ENCODE data around the gene PURA.
"Not testable (repeated sequence)": the region's sequence is repeated elsewhere in the genome, so short reads cannot be mapped to it uniquely, and the experiment has no call there.

Gene PURA

GRCh38 chr5:140135127-140135526 is 21.2 kb downstream of the PURA start:
- no peak for DNase-seq (ENCODE audit: low read depth in 2 of 2)

GRCh38 chr5:140136624-140137023 is 22.7 kb downstream of the PURA start:
- no peak for DNase-seq (ENCODE audit: low read depth in 2 of 2)

DNA sequence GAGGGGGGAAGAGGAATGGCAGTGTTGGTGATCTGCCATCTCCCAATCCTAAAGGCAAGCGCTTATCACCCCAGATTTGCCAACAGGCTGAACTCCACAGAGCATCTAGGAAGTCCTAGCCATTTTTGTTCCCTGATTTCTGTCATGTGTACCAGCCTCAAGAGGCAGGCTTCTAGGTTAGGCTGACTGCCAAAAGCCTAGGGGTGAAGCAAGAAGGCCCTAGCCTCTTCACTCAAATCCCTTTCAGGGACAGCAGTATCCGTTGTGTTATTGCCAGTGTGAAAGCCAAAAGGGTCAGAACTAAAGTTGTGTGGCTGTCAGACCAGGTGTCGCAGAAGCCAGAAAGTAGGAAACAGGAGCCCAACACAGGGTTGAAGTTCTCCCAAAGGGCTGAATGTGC is 26.5 kb downstream of the PURA start:
- DNase-seq (ENCODE audit: low read depth in 2 of 2), result no peak

GRCh38 chr5:140141241-140141640 is 27.3 kb downstream of the PURA start:
- DNase-seq (ENCODE audit: low read depth in 2 of 2), result no peak

GRCh38 chr5:140142246-140142645 is 28.3 kb downstream of the PURA start:
- DNase-seq (ENCODE audit: low read depth in 2 of 2), result no peak

GRCh38 chr5:140142856-140143255 is 28.9 kb downstream of the PURA start:
- no peak for DNase-seq (ENCODE audit: low read depth in 2 of 2)

GRCh38 chr5:140143521-140144258 is 29.8 kb downstream of the PURA start:
- DNase-seq (ENCODE audit: low read depth in 2 of 2), result no peak

GRCh38 chr5:140145256-140145655 is 31.3 kb downstream of the PURA start:
- DNase-seq (ENCODE audit: low read depth in 2 of 2), result no peak

- peak in 1 of 2 donors; percentile 36 for DNase-seq (ENCODE audit: low read depth in 2 of 2)
Measured at GRCh38 chr5:140145818-140146522, 32.1 kb downstream of the PURA start.

DNA sequence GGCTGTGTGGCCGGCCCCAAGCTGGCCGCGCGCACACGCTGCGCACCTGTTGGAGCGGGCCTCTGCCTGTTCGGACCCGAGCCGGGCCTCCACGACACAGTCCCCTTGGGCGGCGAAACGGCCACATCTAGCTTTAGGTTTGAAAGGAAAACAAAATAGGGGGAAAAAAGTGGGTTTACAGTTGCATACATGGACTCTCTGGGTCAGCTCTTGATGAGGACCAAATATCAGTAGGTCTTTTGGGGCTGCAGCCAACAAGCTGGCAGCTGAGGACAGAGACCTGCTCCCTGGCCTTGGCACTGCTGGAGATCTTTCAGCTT is 32.6 kb downstream of the PURA start:
- DNase-seq (ENCODE audit: low read depth in 2 of 2), result no peak

DNA sequence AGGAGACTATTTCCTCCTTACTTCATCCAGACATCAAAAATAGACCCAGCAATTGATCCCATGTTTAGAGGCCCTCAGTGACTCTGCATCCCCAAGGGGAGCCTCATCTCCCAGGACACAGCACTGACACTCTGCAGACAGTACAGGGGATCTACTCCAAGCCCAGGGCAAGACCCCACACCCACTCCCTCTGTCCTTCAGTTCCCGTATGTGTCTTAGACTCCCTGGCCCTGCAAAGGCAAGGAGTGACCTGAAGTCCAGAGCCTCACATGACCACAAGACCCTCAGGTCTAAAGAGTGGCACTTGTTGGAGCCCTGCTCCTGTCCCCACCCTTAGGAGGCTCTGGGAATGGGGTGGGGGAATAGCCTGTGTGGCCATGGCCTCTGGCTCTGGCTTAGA is 33.6 kb downstream of the PURA start:
- no peak for DNase-seq (ENCODE audit: low read depth in 2 of 2)

- no peak for DNase-seq (ENCODE audit: low read depth in 2 of 2)
Measured at GRCh38 chr5:140148508-140148907, 34.6 kb downstream of the PURA start.

DNA sequence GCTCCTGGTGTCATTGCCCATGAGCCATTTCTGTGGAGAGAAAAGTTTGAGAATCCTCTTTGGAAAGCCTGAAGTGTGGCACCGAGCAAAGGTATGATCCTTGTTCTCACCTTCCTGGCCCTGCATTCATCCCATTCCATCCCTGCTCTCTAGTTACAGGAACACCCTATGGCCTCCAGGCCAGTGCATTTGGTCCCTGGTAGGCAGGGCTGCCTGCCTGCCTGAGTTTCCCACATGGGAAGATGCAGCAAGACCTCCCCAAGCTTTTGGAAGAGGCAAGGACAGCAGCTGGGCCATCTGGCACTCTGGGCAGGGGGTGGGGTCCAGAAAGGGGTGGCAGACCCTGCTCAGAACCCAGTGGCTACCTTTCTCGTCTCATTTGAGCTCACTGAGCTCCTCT is 36.3 kb downstream of the PURA start:
- DNase-seq (ENCODE audit: low read depth in 2 of 2), result no peak

DNA sequence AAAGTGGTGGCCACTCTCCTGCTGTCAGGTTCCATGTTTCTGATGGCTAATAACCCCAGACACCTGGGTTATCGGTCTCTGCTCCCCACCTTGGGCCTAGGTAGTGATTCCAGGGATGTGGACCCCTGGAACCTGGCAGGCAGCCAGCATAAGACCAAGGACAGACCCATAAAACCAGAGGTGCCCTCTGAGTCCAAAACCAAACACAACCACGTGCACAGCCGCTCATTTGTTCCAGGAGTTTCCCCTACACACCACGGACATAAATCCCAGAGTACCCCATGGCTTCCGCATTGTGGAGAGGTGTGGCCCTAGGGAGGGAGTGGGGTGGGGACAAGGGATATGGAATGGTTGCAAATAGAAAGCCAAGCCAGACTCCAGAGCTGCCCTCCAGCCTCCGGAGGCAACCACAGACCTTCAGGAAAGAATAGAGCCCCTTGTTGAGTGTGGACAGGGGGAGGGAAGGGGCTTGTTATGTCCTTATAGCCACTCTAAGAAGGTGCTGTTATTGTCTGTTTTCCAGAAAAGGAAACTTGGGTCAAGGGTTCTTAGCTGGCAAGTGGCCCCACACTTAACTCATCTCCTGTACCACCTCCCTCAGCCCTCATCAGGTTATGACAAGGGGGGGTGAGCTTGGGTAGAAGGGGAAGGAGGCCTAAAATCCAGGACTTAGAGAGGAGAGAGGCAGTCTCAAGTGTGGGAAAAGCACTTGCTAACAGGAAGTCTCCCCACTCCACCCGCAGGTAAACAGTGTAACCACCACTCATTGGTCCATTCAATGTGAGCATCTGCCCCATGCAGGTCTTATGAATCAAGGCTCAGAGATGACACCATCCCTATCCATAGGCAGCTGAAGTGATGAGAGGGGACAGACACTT is 37.5 kb downstream of the PURA start:
- no peak for DNase-seq (ENCODE audit: low read depth in 2 of 2)

DNA sequence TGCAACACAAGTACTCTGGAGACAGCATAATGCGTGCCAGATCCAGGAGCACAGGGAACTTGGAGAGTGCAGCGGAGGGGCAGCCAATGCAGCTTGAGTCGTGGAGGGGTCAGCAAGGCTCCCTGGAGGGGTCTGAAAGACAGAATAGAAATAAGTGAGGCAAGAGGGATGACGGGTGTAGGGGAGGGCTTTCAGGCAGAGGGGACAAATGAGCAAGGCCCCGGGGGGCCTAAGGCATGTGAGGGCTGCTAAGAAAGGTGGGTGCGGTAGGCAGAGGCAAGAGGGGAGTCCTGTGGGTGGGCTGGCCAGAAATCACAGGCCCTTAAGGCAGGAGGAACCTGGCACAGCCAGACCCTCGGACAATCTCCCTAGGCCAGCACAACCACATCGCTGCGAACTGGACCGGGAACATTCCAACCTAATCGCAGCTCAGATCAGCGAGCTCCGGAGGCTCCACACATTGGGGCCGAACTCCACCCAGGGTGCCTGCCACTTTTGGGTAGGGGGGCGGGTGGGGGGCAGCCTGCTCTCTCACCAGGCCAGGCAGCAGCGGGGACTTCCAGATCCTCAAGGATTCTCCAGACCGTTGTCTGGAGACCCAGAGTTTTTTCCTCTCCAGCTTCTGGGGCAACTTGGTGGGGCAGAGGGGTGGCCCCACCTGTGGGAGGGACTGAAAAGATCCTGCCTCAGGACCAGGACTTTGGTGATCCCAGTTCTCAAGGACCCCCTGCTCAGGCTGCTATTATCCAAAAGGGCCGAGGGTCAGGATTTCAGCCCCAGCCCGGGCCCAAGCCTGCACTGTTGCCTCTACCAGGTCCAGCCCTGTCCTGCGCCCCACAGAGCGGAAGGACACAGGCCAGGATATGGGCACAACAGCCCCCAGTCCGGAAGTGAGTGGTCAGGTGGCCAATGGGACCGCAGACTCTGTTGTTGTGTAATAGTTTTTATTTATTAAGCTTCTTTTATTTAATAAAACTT is 38.4 kb downstream of the PURA start:
- DNase-seq (ENCODE audit: low read depth in 2 of 2), result no peak

GRCh38 chr5:140153255-140153654 is 39.3 kb downstream of the PURA start:
- DNase-seq (ENCODE audit: low read depth in 2 of 2), result no peak

- DNase-seq (ENCODE audit: low read depth in 2 of 2), result no peak
Measured at GRCh38 chr5:140153905-140154304, 40.0 kb downstream of the PURA start.

GRCh38 chr5:140154710-140155381 is 40.9 kb downstream of the PURA start:
- DNase-seq (ENCODE audit: low read depth in 2 of 2), result not testable (repeated sequence)

DNA sequence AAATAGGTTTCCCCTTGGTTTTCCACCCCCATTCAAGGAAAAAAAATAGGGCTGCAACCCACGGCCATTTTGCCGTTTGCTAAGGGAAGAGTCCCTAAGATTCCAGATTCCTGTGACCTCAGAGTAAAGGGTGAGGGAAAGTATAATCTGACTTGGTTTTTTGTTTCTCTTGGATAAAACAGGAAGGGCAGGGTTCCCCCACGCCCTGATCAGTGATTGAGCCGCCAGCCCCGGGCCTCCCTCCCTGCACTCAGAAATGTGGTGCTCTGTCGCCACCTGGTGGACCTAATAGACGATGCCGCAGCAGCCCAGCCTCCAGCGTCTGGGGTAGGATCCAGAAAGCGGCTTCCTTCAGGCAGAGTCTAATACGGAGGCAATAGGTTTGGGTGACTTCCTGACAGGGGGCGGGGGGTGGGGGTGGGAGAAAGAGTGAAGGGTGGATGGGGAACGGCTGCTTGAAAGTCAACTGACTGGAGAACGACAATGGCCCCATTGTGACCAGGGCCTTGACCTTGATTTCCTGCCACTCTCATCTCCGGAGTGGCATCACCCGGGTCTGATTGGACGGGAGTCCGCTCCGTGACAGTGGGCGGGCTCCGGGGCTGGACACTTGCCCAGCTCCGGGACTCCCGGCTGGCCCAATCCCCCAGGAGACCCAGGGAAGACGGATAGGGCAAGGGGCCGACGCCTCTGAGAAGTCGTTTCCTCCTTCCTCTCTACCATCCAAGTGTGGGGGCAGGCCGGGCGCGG is 43.3 kb downstream of the PURA start:
- peak; percentile 72 to 80 for DNase-seq (ENCODE audit: low read depth in 2 of 2)

Measured in stimulated activated CD4-positive, alpha-beta T cell treated with anti-CD3 and anti-CD28 coated beads, Interleukin-1b, Interleukin-23, amount 100 ng/mL, for 1 hour (primary cell).